RWPE2 (cell line): ENCODE measurements around the gene RXRA.

Experiments
- ATAC-seq: fragments of 200-7000 bp; cut with Tn5 transposase; 3 replicates; pipeline ENCODE4 v1.9.1; 2021; ENCODE audit warnings: low read depth
- DNase-seq: peaks from one replicate; pipeline ENCODE4 v3.0.0-alpha.2; 2020; ENCODE audit warnings: low spot score
- H3K27ac ChIP-seq: fragments of 450-650 bp; 2 replicates; pipeline ENCODE4 v1.5.1; 2017; ENCODE audit warnings: mild to moderate bottlenecking; ENCODE audit not compliant: poor library complexity, severe bottlenecking
- H3K27me3 ChIP-seq: fragments of 250-450 bp; sonication (Bioruptor Pico); 2 replicates; pipeline ENCODE4 v1.5.1; 2021; ENCODE audit warnings: mild to moderate bottlenecking, moderate library complexity; ENCODE audit not compliant: insufficient read depth, poor library complexity, severe bottlenecking
- H3K36me3 ChIP-seq: fragments of 250-450 bp; sonication (Bioruptor Pico); 2 replicates; pipeline ENCODE4 v1.5.1; 2020; ENCODE audit warnings: low read depth, mild to moderate bottlenecking, moderate library complexity
- H3K4me1 ChIP-seq: fragments of 250-450 bp; sonication (Bioruptor Pico); 2 replicates; pipeline ENCODE4 v1.5.1; 2021; ENCODE audit warnings: mild to moderate bottlenecking, moderate library complexity; ENCODE audit not compliant: insufficient read depth, poor library complexity, severe bottlenecking
- H3K4me3 ChIP-seq: fragments of 250-450 bp; sonication (Bioruptor Pico); 2 replicates; pipeline ENCODE4 v1.5.1; 2021; ENCODE audit warnings: mild to moderate bottlenecking, moderate library complexity; ENCODE audit not compliant: severe bottlenecking
- H3K9me3 ChIP-seq: fragments of 250-450 bp; sonication (Bioruptor Pico); 2 replicates; pipeline ENCODE4 v1.5.1; 2021; ENCODE audit warnings: mild to moderate bottlenecking, moderate library complexity; ENCODE audit not compliant: severe bottlenecking
- TF ChIP-seq, protein P1 (sequence below): fragments of 450-650 bp; IDR thresholded peaks from one replicate; pipeline ENCODE4 v1.5.1; 2017; ENCODE audit warnings: mild to moderate bottlenecking, moderate library complexity; ENCODE audit not compliant: poor library complexity, severe bottlenecking

The RXRA gene

DNA sequence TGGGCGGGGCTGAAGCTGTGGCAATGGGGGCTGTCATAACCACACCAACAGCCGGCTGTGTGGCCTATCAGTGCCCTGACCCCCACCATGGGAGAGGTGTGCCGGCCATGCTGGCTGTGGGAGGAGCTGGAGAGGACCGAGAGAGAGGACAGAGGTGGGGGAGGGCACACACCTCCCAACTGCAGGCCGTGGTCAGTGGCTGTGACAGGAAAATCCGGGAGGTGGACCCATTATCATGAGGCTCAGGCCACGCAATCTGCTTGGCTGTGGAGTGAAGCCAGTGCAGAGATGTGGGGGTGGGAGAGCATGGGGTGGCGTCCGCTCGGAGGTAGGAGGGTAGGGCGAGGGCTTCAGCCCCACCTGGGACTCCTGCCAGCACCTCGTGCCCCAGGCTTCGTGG, 136.1 kb downstream of the RXRA start:
- Histone ChIP-seq H3K4me3 (no peak overlapping the region), H3K27ac (no peak overlapping the region), H3K27me3 (no peaks in the 10 kb centered on the region), H3K9me3 (no peaks in the 10 kb centered on the region), H3K36me3 (no peaks in the 10 kb centered on the region), H3K4me1 (no peaks in the 10 kb centered on the region)
- TF ChIP-seq, protein P1, sequence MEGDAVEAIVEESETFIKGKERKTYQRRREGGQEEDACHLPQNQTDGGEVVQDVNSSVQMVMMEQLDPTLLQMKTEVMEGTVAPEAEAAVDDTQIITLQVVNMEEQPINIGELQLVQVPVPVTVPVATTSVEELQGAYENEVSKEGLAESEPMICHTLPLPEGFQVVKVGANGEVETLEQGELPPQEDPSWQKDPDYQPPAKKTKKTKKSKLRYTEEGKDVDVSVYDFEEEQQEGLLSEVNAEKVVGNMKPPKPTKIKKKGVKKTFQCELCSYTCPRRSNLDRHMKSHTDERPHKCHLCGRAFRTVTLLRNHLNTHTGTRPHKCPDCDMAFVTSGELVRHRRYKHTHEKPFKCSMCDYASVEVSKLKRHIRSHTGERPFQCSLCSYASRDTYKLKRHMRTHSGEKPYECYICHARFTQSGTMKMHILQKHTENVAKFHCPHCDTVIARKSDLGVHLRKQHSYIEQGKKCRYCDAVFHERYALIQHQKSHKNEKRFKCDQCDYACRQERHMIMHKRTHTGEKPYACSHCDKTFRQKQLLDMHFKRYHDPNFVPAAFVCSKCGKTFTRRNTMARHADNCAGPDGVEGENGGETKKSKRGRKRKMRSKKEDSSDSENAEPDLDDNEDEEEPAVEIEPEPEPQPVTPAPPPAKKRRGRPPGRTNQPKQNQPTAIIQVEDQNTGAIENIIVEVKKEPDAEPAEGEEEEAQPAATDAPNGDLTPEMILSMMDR: no peak
- DNase-seq: no peak
- no peak for ATAC-seq

- no peaks in the 10 kb centered on the region for H3K4me1 ChIP-seq
- TF ChIP-seq, protein P1: no peak
Measured at GRCh38 chr9:134463280-134463679, 137.0 kb downstream of the RXRA start.

DNA sequence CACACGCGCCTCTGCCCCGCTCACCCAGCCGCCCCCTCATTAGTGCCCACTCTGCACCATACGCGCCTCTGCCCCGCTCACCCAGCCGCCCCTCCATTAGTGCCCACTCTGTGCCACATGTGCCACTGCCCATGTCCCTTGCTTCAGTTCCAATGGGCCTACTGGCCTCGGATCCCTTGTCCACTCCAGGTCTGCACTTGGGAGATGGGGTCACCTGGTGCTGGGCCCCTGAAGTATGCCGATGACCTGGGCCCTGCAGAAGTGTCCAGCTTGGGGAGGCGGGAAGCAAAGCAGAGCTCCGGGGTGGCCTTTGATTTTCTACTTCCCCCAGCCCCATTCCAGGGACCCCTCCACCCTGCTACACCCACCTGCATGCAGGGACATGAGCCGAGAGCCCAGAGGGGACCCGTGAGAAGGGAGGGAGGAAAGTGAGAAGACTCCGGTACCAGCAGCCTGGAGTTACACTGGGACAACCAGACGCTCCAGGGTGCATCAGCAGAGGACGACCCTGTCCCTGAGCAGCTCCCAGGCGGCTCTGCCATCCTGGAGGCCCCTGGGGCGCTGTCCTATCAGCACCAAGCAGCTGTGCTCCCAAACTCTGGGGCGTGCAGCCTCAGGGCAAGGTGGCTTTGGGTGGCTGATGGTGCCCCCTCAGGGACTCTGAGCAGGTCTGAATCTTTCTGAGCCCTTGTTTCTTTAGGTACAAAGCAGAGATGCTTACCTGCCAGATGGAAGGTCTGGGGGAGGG, 140.8 kb downstream of the RXRA start:
- Histone ChIP-seq H3K27ac (no peak overlapping the region), H3K27me3 (no peaks in the 10 kb centered on the region), H3K4me1 (no peaks in the 10 kb centered on the region), H3K9me3 (no peaks in the 10 kb centered on the region), H3K36me3 (no peaks in the 10 kb centered on the region), H3K4me3 (no peak overlapping the region)
- ATAC-seq (no peak), DNase-seq (no peak)
- TF ChIP-seq, protein P1: no peak

More at GRCh38 chr9:134463280-134463679, 137.0 kb downstream of the RXRA start:
- ATAC-seq: peak; percentile 62; the same call in 2 of the 3 replicates
- H3K4me3 ChIP-seq: no peak overlapping the region
- no peaks in the 10 kb centered on the region for H3K9me3 ChIP-seq
- DNase-seq: no peak
- no peaks in the 10 kb centered on the region for H3K27me3 ChIP-seq
- no peak overlapping the region for H3K27ac ChIP-seq
- no peaks in the 10 kb centered on the region for H3K36me3 ChIP-seq

DNA sequence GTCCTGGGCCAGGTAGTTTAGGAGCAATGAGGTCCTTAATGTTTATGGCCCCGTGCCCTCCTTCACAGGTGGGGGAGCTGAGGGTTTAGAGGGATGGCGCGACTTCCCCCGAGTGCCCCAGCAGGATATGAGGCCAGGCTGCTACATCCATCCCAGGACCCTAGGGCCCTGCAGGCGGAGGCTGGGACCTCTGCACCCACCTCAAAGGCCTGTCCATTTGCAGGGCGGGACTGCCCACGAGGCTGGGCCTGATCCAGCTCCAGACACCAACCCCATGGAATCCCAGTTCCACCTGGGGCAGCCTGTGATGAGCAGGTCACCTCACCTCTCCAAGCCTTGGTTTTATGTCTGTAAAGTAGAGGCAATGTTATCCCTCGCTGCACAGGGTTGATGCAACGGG, 142.1 kb downstream of the RXRA start:
- TF ChIP-seq, protein P1: no peak
- H3K4me3 ChIP-seq: no peak overlapping the region
- no peaks in the 10 kb centered on the region for H3K4me1 ChIP-seq
- no peaks in the 10 kb centered on the region for H3K36me3 ChIP-seq
- no peaks in the 10 kb centered on the region for H3K9me3 ChIP-seq
- no peak overlapping the region for H3K27ac ChIP-seq
- H3K27me3 ChIP-seq: no peaks in the 10 kb centered on the region
- ATAC-seq: no peak
- DNase-seq: no peak
